ENCODE data around the gene NCK1. TPM values are rescaled to one million over a fixed set of nuclear protein-coding genes. Genes with fewer than 3 reads are reported as not detected.
"Not testable (repeated sequence)": the region's sequence is repeated elsewhere in the genome, so short reads cannot be mapped to it uniquely, and the experiment has no call there.

NCK1 gene
- total RNA-seq, 2 experiments from 2014 or later = 29.3 to 38.4 TPM

DNA sequence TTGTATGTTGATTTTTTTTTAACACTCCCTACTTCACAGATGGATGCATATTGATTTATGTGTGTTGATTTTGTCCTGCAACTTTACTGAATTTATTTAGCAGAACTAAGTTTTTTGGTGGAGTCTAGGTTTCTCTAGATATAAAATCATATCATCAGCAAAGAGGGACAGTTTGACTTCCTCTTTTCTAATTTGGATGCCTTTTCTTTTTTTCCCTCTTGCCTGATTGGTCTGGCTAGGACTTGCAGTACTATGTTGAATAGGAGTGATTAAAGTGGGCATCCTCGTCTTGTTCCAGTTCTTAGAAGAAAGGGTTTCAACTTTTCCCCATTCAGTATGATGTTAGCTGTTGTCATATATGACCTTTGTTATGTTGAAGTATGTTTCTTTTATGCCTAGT is 38.7 kb downstream of the NCK1 start:
- CTCF ChIA-PET = not testable (repeated sequence)
- POLR2A ChIA-PET = interaction anchor here (0.6 kb wide), 1 partner anchor 56 kb away, joined by 5 read pairs; no protein-coding TSS in a partner anchor

- CTCF ChIA-PET = no interaction called here
These were observed 39.4 kb downstream of the NCK1 start for GRCh38 chr3:136901391-136901790.

DNA sequence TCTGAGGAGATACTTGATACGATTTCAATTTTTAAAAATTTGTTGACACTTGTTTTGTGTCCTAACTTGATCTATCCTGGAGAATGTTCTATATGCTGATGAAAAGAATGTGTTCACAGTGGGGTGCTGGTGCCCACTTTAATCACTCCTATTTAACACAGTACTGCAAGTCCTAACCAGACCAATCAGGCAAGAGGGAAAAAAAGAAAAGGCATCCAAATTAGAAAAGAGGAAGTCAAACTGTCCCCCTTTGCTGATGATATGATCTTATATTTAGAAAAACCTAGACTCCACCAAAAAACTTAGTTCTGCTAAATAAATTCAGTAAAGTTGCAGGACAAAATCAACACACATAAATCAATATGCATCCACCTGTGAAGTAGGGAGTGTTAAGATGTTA is 40.5 kb downstream of the NCK1 start:
- POLR2A ChIA-PET = not testable (repeated sequence)

More at GRCh38 chr3:136901391-136901790, 39.4 kb downstream of the NCK1 start:
- POLR2A ChIA-PET = interaction anchor here (0.6 kb wide), 1 partner anchor 55 kb away, joined by 5 read pairs; no protein-coding TSS in a partner anchor

DNA sequence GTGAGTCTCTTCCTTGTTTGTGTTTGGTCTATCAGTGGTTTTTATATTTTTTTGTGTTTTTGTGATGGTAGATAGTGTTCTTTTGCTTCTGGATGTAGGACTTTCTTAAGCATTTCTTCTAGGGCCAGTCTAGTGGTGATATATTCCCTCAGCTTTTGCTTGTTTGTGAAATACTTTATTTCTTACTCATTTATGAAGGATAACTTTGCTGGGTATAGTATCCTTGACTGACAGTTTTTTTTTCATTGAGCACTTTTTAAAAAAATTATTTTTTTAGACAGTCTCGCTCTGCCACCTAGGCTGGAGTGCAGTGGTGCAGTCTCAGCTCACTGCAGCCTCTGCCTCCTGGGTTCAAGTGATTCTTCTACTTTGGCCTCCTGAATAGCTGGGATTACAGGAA is 41.9 kb downstream of the NCK1 start:
- CTCF ChIA-PET = no interaction called here
- POLR2A ChIA-PET = no interaction called here

More for the DNA sequence above, 40.5 kb downstream of the NCK1 start:
- CTCF ChIA-PET = not testable (repeated sequence)

GRCh38 chr3:136904746-136905145 is 42.7 kb downstream of the NCK1 start:
- ChIA-PET CTCF (no interaction called here), POLR2A (no interaction called here)

DNA sequence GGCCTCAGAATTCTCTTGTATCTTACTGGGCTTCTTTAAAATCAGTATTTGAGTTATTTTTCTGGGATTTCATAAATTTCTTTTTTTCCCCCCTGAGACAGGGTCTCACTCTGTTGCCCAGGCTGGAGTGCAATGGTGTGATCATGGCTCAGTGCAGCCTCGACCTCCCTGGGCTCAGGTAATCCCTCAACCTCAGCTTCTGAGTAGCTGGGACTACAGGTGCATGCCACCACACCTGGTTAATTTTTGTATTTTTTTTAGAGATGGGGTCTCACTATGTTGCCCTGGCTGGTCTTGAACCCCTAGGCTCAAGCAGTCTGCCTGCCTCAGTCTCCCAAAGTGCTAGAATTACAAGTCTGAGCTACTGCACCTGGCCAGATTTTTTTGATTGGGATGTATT is 43.5 kb downstream of the NCK1 start:
- POLR2A ChIA-PET = no interaction called here

GRCh38 chr3:136906725-136907124 is 44.7 kb downstream of the NCK1 start:
- POLR2A ChIA-PET = no interaction called here
- CTCF ChIA-PET = no interaction called here

More for the DNA sequence above, 43.5 kb downstream of the NCK1 start:
- CTCF ChIA-PET = no interaction called here

- ChIA-PET POLR2A (interaction anchor here (0.6 kb wide), 2 partner anchors 43 to 156 kb away, joined by 3 to 6 read pairs; partner anchors contain the start of gene STAG1), CTCF (no interaction called here)
These were observed 46.3 kb downstream of the NCK1 start for GRCh38 chr3:136908297-136908696.

DNA sequence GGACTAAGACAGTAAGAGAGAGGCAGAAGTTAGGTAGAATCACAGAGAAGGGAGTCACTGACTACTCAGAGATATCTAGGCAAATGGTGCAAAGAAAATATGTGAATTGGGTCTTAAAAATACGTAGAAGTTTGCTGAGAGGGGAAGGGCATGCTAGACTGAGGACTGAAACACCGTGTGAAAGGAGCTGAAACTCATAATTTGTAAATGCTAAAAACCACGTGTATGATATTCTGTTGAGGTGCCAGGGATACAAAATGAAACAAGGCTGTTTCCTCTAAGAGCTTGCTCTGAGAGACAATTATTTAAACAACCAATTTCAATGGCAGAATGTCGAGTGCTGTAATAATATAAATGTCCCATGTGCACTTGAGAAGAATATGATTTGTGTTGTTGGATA is 47.2 kb downstream of the NCK1 start:
- ChIA-PET POLR2A (no interaction called here), CTCF (no interaction called here)

DNA sequence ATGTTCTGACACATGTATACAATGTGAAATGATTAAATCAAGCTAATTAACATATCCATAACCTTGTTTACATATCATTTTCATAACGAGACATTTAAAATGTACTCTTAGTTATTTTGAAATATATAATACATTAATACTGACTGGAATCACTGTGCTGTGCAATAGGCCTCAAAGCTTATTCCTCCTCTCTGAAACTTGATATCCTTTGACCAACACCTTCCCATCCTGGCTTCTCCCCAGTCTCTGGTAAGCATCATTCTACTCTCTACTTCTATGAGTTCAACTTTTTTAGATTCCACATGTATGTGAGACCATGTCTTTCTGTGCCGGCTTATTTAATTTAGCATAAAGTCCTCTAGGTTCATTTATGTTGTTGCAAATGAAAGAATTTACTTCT is 48.7 kb downstream of the NCK1 start:
- POLR2A ChIA-PET = no interaction called here
- CTCF ChIA-PET = no interaction called here

DNA sequence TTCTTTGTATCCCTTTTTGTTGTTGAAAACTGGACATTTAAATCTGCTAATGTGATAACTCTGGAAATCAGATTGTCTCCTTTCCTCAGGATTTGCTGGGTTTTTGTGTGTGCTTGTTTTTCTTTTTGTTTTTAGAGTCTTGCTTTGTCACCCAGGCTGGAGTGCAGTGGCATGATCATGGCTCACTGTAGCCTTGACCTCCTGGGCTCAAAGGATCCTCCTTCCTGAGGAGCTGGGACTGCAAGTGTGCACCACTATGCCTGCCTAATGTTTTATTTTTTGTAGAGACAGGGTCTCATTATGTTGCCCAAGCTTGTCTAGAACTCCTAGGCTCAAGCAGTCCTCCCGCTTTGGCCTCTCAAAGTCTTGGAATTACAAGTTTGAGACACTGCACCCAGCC is 51.2 kb downstream of the NCK1 start:
- ChIA-PET POLR2A (no interaction called here), CTCF (no interaction called here)

DNA sequence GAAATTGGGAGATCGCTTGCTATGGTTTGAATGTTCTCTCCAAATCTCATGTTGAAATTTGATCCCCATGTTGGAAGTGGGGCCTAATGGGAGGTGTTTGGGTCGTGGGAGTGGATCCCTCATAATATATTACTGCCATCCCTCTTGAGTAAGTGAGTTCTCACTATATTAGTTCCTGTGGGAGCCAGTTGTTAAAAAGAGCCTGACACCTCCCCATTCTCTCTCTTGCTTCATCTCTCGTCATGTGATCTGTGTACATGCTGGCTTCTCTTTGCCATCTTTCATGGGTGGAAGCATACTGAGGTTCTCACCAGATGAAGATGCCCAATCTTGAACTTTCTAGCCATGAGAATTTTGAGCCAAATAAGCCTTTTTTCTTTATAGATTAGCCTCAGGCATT is 52.7 kb downstream of the NCK1 start:
- ChIA-PET POLR2A (no interaction called here), CTCF (interaction anchor here (0.6 kb wide), 1 partner anchor 32 kb away, joined by 4 read pairs; no protein-coding TSS in a partner anchor)

GRCh38 chr3:136916223-136916622 is 54.2 kb downstream of the NCK1 start:
- CTCF ChIA-PET = no interaction called here

DNA sequence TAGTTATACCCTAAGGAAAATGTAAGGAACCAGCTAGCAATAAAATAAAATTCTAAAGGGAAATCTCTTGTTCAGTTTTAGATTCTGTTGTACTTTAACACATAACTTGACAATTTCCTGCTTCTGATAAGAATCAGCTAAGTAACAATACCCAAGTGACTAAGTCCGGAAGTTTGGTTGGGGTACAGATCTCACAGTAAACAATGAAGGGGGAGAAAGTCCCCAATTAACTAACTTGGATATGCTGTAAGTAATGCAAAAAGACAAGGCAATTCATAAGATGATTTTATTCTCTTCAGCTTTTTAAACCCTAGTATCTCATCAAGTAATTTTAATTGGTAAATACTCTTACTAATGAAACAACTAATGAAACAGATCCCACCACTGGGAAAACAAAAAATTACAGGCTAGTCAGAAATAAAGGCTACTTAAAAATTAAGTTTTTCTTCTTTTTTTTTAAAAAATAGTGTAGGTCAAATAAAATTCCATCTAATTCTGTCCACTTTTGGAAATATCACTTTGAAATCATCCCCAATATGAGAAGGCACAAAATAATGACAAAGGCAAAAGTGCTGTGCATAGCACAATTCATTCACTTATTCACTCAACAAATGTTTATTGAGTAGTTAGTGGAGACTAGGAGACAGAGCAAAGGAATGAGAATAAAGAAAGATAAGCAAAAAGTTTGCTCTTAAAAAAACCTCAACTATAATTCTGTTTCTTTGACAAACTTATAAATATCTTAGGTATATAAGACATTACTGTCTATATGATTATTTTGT is 58.0 kb downstream of the NCK1 start:
- ChIA-PET POLR2A (interaction anchor here (1.3 kb wide), 1 partner anchor 167 kb away, joined by 3 read pairs; the partner anchor contains the start of gene STAG1), CTCF (no interaction called here)

More at GRCh38 chr3:136916223-136916622, 54.2 kb downstream of the NCK1 start:
- POLR2A ChIA-PET = no interaction called here

- POLR2A ChIA-PET = interaction anchor here (0.7 kb wide), 1 partner anchor 768 kb away, joined by 5 read pairs; no protein-coding TSS in a partner anchor
These were observed 59.0 kb downstream of the NCK1 start for GRCh38 chr3:136920904-136921611.

GRCh38 chr3:136925425-136926190 is 63.6 kb downstream of the NCK1 start:
- POLR2A ChIA-PET = no interaction called here
- CTCF ChIA-PET = interaction anchor here (0.6 to 0.9 kb wide), 2 partner anchors 28 kb away, joined by 4 read pairs; no protein-coding TSS in a partner anchor

More at GRCh38 chr3:136920904-136921611, 59.0 kb downstream of the NCK1 start:
- CTCF ChIA-PET = no interaction called here

- POLR2A ChIA-PET = interaction anchor here (0.6 kb wide), 1 partner anchor 732 kb away, joined by 3 read pairs; the partner anchor contains the start of gene MSL2
- CTCF ChIA-PET = no interaction called here
These were observed 66.2 kb downstream of the NCK1 start for GRCh38 chr3:136928240-136928639.

DNA sequence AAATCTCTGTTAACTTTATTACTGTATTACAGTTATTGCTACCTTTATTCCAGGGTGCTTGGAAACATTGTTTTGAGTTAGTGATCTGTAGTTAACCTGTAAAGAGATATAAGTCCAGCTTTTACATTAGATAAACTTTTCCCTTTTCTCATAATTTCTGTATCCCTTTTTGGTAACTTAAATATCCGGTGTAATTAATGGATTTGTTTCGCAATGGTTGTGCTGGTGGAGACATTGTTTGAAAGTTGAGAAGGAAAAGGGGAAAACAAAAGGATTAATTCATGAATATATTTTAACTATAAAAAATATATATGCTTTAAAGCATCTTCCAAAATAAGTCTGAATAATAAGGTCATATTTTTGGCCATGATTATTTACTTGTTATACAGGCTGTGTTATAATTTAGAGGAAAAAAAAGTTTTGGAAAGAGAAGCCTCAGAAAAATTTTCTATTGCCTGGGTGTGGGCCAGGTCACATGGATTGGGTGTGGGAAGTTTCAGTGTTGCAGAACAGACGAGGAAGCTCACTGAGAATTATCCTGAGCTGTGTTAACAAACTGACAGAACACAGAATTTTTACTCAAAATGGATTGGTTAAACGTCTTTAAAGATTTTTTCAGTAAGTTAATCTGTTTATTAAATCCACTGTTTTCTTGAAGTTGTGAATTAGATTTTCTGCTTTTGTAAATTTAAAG is 68.1 kb downstream of the NCK1 start:
- ChIA-PET POLR2A (no interaction called here), CTCF (no interaction called here)

GRCh38 chr3:136931606-136932005 is 69.6 kb downstream of the NCK1 start:
- CTCF ChIA-PET = no interaction called here
- POLR2A ChIA-PET = no interaction called here

- POLR2A ChIA-PET = no interaction called here
- CTCF ChIA-PET = no interaction called here
These were observed 70.5 kb downstream of the NCK1 start for GRCh38 chr3:136932523-136932922.

Measured in activated CD8-positive, alpha-beta memory T cell treated with anti-CD3 and anti-CD28 coated beads for 36 hours (primary cell).